Measurements from ENCODE around the gene PCDHA1.

- TF ChIP-seq, protein P1, sequence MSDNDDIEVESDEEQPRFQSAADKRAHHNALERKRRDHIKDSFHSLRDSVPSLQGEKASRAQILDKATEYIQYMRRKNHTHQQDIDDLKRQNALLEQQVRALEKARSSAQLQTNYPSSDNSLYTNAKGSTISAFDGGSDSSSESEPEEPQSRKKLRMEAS (IDR thresholded peaks at IDR 0.05), result no peak
- no peak for TF ChIP-seq FOXM1 (IDR thresholded peaks at IDR 0.05; ENCODE audit: borderline replicate concordance, low read depth)
Observed at GRCh38 chr5:141051521-141051866, 265.6 kb downstream of the PCDHA1 start.
